Subcutaneous abdominal adipose tissue (tissue), 5 donors: ENCODE results near the gene TRIO.

Experiments
- H3K27ac ChIP-seq: one replicate; pipeline ENCODE4 v1.7.0; 2013; ENCODE audit warnings: low read depth, mild to moderate bottlenecking, inconsistent platforms, low read length, moderate library complexity
- H3K27me3 ChIP-seq, 5 donors: one replicate each; pipeline ENCODE4 v1.7.0; 2013; ENCODE audit warnings: low read length in 5 of 5, inconsistent platforms in 1 of 5; ENCODE audit not compliant: control insufficient read depth in 5 of 5, insufficient read depth in 4 of 5
- H3K36me3 ChIP-seq, 5 donors: one replicate each; pipeline ENCODE4 v1.7.0; 2013; ENCODE audit warnings: low read length in 5 of 5; ENCODE audit not compliant: control insufficient read depth in 5 of 5, insufficient read depth in 5 of 5
- H3K4me1 ChIP-seq, 5 donors: one replicate each; pipeline ENCODE4 v1.7.0; 2013; ENCODE audit warnings: low read length in 5 of 5, mild to moderate bottlenecking in 3 of 5, moderate library complexity in 1 of 5; ENCODE audit not compliant: control insufficient read depth in 5 of 5, insufficient read depth in 5 of 5
- H3K4me3 ChIP-seq, 5 donors: one replicate each; pipeline ENCODE4 v1.7.0; 2013; ENCODE audit warnings: low read length in 5 of 5, low read depth in 1 of 5
- H3K9ac ChIP-seq, 5 donors: one replicate each; pipeline ENCODE4 v1.7.0; 2013; ENCODE audit warnings: low read length in 5 of 5, mild to moderate bottlenecking in 4 of 5, moderate library complexity in 3 of 5
- H3K9me3 ChIP-seq, 5 donors: one replicate each; pipeline ENCODE4 v1.7.0; 2013; ENCODE audit warnings: low read length in 5 of 5; ENCODE audit not compliant: control insufficient read depth in 5 of 5
- donor health status: healthy.
- donor health status: healthy.
- donor health status: healthy.
- donor health status: healthy.
- donor health status: healthy.

TRIO gene

DNA sequence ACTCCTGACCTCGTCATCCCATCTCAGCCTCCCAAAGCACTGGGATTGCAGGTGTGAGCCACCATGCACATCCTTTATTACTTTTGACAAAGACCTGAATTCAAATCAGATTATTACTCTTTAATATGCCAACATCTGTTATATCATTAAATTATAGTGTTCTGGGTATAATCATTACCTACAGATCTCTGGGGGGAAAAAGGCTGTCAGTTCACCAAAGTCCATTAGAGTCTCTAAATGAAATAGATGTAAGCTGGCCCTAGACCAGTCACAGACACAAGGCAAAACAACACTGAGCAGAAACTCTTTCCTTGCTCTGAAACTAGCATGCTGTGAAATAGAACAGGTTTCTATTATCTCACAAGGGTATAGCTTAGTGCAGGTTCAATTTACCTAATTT, 21.6 kb upstream of the TRIO start:
- Histone ChIP-seq H3K9ac (no peak overlapping the region), H3K27ac (no peak overlapping the region), H3K9me3 (no peaks in the 10 kb centered on the region), H3K27me3 (no peaks in the 10 kb centered on the region), H3K4me3 (no peak overlapping the region), H3K36me3 (no peaks in the 10 kb centered on the region), H3K4me1 (peaks cover 0 to 4% (median 0%) of the 10 kb centered on the region in 5 donors)

DNA sequence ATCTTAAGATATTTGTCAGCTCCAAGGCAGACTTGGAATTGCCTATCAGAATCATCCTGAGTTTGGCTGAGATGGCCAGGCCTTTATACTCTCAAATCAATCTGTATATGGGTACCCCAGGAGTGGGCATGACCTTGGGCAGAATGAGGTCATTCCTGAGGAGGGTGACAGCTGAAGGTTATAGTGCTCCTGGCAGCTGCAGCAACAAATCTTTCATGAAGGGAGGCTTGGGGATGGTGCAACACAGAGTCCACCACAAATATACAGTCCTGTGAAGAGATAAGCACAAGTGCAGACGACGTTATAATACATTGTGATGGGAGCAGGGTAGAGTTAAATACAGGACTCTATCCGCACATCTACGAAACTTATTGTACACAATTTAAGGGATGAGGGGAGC, 21.1 kb upstream of the TRIO start:
- H3K9ac ChIP-seq = no peak overlapping the region
- H3K4me3 ChIP-seq = no peak overlapping the region
- H3K36me3 ChIP-seq = no peaks in the 10 kb centered on the region
- H3K27me3 ChIP-seq = no peaks in the 10 kb centered on the region
- H3K27ac ChIP-seq = no peak overlapping the region
- H3K9me3 ChIP-seq = no peaks in the 10 kb centered on the region
- H3K4me1 ChIP-seq = peaks cover 0 to 4% (median 0%) of the 10 kb centered on the region in 5 donors

DNA sequence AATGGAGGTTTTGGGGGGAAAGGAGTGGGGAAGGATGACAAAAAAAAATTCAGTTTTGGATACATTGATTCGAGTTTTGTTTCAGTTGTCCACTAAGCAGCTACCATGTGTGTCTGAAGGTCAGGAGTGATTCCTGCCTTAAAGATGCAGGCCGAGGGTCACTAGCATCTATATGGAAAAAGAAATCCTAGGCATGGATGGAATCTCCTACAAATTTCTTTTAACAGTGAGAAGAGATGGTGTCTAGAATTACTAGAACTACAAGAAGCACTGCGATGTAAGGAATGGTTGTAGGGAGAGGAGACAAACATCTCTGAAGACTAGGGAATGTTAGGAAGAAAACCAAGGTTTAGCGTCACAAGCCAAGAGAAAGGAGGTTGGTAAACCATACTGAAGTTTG, 19.6 kb upstream of the TRIO start:
- Histone ChIP-seq H3K9me3 (no peaks in the 10 kb centered on the region), H3K27ac (no peak overlapping the region), H3K36me3 (no peaks in the 10 kb centered on the region), H3K27me3 (no peaks in the 10 kb centered on the region), H3K9ac (no peak overlapping the region), H3K4me1 (peaks cover 0 to 4% (median 0%) of the 10 kb centered on the region in 5 donors), H3K4me3 (no peak overlapping the region)

DNA sequence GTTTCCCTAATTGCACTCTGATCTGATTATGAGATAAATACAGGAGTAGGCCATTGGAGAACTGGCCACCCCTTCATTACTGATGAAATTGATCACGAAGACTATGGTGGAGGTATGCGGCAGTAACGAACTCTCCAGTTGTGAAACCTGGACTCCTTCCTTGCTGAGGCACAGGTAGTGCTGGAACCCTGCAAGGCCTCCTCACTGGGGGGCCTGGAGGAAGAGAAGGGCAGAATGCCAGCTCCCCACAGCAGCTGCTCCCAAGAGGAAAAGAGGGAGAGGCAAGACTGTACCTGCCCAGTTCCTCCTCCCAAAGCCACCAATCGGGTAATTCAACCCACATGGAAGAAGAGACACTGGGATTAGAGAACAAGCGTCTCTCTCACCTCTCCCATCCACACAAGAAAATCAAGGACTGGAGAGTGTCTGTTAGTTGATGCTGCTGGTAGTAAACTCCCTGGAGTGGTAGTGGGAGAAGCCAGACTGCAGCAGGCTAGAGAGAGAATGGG, 19.1 kb upstream of the TRIO start:
- Histone ChIP-seq H3K9me3 (no peaks in the 10 kb centered on the region), H3K36me3 (no peaks in the 10 kb centered on the region), H3K27me3 (no peaks in the 10 kb centered on the region)

DNA sequence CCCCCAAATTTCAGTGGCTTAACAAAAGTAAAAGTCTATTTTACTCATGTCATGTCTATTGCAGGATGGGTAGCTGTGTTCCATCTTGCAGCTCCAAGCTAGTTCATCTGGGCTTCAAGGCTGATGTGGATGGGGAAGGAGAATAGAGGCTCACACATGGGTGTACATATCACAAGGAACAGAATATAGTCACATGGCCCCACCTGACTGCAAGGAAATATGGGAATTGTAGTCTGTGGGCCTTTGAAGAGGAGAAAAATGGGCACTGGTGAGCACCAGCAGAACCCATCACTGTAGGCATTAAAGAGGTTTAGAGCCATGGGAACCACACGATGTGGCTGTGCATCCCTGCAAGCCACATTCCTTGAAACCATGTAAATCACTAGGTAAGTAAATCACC, 17.9 kb upstream of the TRIO start:
- no peaks in the 10 kb centered on the region for H3K4me1 ChIP-seq
- no peaks in the 10 kb centered on the region for H3K9me3 ChIP-seq
- H3K27ac ChIP-seq = no peak overlapping the region
- no peak overlapping the region for H3K4me3 ChIP-seq
- no peaks in the 10 kb centered on the region for H3K27me3 ChIP-seq
- no peaks in the 10 kb centered on the region for H3K36me3 ChIP-seq
- H3K9ac ChIP-seq = no peak overlapping the region

More for the DNA sequence above, 19.1 kb upstream of the TRIO start:
- Histone ChIP-seq H3K4me1 (peaks cover 0 to under 1% (median 0%) of the 10 kb centered on the region in 5 donors), H3K27ac (no peak overlapping the region), H3K9ac (no peak overlapping the region), H3K4me3 (no peak overlapping the region)

DNA sequence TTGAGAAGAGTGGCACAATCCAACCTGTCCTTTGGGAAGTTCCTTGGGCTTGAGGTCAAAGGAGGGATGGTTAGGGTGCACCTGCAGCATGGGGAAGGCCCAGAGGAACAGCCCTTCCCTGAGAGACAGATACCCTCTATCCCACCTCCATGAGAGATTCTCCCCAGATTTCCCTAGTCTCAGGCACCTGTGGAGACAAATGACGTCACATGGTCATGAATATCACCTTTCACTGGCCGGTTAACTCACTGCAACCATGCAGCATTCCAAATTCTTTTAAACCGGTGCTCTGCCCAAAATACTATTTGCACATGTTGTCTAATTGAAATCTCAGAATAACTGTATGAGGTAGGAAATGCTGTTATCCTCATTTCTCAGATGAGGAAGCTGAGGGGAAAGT, 15.6 kb upstream of the TRIO start:
- H3K4me3 ChIP-seq = no peak overlapping the region
- no peaks in the 10 kb centered on the region for H3K4me1 ChIP-seq
- H3K9ac ChIP-seq = no peak overlapping the region
- no peaks in the 10 kb centered on the region for H3K27me3 ChIP-seq
- no peaks in the 10 kb centered on the region for H3K9me3 ChIP-seq
- no peaks in the 10 kb centered on the region for H3K36me3 ChIP-seq
- no peak overlapping the region for H3K27ac ChIP-seq

DNA sequence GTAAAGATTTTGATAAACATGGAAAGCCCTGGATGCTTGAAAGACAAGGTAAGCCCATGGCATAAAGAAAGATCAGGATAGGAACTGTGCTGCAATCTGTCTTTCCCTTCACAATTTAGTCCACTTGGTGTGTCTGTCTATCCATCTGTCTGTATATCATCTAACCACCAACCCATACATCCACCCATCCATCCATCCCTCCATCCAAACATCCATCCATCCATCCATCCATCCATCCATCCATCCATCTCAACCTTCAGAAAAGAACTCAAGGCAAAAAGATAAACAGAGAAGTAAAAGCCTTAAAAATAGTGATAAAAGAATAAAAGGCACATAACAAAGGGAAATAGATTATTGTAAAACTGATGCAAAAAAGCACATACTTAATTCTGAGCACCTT, 15.1 kb upstream of the TRIO start:
- no peaks in the 10 kb centered on the region for H3K9me3 ChIP-seq
- H3K9ac ChIP-seq = no peak overlapping the region
- H3K27me3 ChIP-seq = no peaks in the 10 kb centered on the region
- no peaks in the 10 kb centered on the region for H3K4me1 ChIP-seq
- no peak overlapping the region for H3K27ac ChIP-seq
- H3K36me3 ChIP-seq = no peaks in the 10 kb centered on the region
- no peak overlapping the region for H3K4me3 ChIP-seq

DNA sequence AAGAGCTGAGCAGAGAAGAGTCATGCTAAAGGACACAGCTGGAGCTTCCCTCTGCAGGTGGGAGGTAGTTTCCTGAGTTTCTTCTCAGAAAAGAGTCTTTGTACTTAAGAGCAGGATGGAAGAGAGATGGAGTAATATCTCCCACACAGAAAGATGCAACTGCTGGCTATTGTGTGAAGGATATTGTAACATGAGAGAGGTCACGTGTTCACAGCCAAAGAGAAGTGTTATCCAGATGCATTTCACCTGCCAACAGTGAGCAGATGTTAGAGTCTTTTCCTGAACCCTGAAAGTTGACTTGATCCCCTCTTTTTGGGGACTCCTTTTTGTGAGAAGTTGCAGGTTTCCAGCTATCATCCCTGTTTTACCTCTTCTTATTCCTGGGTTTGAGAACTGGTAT, 14.0 kb upstream of the TRIO start:
- Histone ChIP-seq H3K9me3 (no peaks in the 10 kb centered on the region), H3K27ac (no peak overlapping the region), H3K9ac (no peak overlapping the region), H3K36me3 (no peaks in the 10 kb centered on the region), H3K4me1 (no peaks in the 10 kb centered on the region), H3K4me3 (no peak overlapping the region), H3K27me3 (no peaks in the 10 kb centered on the region)

DNA sequence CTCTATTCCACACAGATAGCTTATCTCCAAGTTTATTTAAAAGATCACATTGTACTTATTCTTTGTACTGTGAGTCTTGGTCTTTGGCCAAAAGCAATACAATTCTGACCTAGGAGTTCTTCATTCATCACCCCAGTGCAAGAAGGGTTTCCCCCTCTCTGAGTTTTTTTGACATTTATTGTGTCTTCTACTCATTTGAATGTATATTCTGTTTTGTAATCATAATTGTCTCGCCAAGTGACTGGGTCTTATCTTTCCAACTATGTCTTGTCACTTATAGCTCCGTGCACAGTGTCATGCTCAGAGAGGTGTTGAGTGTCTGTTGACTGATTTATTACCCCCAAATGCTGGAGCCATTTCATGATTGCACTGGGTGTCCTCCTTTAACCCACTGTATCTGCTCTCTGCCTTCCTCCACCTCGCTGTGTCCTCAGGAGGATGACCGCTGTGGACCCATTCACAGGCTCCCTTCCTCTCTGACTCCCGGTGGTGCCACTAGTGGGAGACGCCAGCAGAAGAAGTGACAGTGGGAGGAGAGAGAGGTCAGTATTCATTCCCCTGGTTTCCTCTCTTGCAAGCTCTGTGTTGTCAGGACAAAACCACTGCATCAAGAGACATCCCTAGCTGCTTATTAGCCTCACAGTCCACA, 11.2 kb upstream of the TRIO start:
- no peaks in the 10 kb centered on the region for H3K27me3 ChIP-seq
- H3K9me3 ChIP-seq = peaks cover 0 to 6% (median 0%) of the 10 kb centered on the region in 5 donors

DNA sequence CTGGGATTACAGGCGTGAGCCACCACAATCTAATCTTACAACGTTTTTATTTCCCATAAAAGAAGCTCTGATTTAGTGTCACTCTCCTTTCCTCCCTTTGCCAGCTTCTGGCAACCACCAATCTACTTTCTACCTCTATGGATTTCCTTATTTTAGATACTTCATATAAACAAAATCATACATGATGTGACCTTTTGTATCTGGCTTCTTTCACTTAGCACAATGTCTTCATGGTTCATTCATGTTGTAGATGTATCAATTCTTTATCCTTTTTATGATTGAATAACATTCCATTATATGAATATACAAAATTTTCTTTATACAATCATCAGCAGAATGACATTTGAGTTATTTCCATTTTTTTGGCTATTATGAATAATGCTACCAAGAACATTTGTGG, 9.7 kb upstream of the TRIO start:
- Histone ChIP-seq H3K9me3 (peaks cover 0 to 6% (median 0%) of the 10 kb centered on the region in 5 donors), H3K27me3 (no peaks in the 10 kb centered on the region), H3K36me3 (no peaks in the 10 kb centered on the region), H3K4me3 (no peak overlapping the region), H3K27ac (no peak overlapping the region), H3K4me1 (no peaks in the 10 kb centered on the region), H3K9ac (no peak overlapping the region)

More for the DNA sequence above, 11.2 kb upstream of the TRIO start:
- Histone ChIP-seq H3K27ac (no peak overlapping the region), H3K36me3 (no peaks in the 10 kb centered on the region), H3K4me3 (no peak overlapping the region), H3K4me1 (no peaks in the 10 kb centered on the region), H3K9ac (no peak overlapping the region)
